HAP-1 (cell line): ENCODE measurements around the gene ATP13A4.
"Not testable (repeated sequence)": the region's sequence is repeated elsewhere in the genome, so short reads cannot be mapped to it uniquely, and the experiment has no call there.

Source experiments
- DNase-seq, 2 experiments: peaks; one replicate each; pipeline ENCODE4 v3.0.0-alpha.2; 2016 to 2020; ENCODE audit warnings: low spot score in 2 of 2
- H3K27me3 ChIP-seq: fragments of 250-450 bp; sonication (Bioruptor Pico); 2 replicates; pipeline ENCODE4 v1.5.1; 2020; ENCODE audit warnings: low read depth, mild to moderate bottlenecking, moderate library complexity
- H3K36me3 ChIP-seq: fragments of 250-450 bp; sonication (Bioruptor Pico); replicated peaks from 2 replicates; pipeline ENCODE4 v1.5.1; 2020; ENCODE audit warnings: mild to moderate bottlenecking
- H3K4me1 ChIP-seq: fragments of 250-450 bp; sonication (Bioruptor Pico); 2 replicates; pipeline ENCODE4 v1.5.1; 2020; ENCODE audit warnings: mild to moderate bottlenecking
- H3K4me3 ChIP-seq: fragments of 250-450 bp; sonication (Bioruptor Pico); 2 replicates; pipeline ENCODE4 v1.5.1; 2020; ENCODE audit warnings: mild to moderate bottlenecking, moderate library complexity
- H3K9me3 ChIP-seq: fragments of 250-450 bp; sonication (Bioruptor Pico); 2 replicates; pipeline ENCODE4 v1.5.1; 2020; ENCODE audit warnings: mild to moderate bottlenecking, moderate library complexity
- in situ Hi-C: fragments of 300-500 bp; cut with MboI; formaldehyde crosslinking; loops from 3 replicates; pipeline ENCODE4 v1.14.3; 2020; ENCODE audit warnings: low sequenced_read_pairs, inconsistent platforms, mixed read lengths

ATP13A4 gene

GRCh38 chr3:193548406-193548805, 6.3 kb downstream of the ATP13A4 start:
- H3K27me3 ChIP-seq: no peaks in the 10 kb centered on the region
- in situ Hi-C loops: no loop called here
- H3K4me3 ChIP-seq: no peak overlapping the region
- H3K36me3 ChIP-seq: no peaks in the 10 kb centered on the region
- DNase-seq: no peak
- no peaks in the 10 kb centered on the region for H3K9me3 ChIP-seq
- H3K4me1 ChIP-seq: peaks cover 3% of the 10 kb centered on the region

DNA sequence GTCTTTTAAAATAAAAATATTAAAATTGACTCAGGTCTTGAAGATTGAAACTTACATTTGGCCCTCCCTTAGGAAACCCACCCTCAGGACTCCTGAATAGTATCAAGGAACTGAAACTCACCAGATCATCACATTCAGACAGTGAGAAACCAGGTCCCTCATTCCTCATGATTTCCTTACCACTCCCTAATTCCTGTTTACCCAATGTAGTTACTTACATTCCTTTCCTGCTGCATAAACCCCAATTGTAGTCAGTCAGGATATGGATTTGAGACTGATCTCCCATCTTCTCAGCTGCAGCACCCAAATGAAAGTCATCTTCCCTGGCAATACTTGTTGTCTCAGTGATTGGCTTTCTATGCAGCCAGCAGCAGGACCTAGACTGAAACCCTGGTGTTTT, 8.6 kb downstream of the ATP13A4 start:
- H3K36me3 ChIP-seq: no peaks in the 10 kb centered on the region
- in situ Hi-C loops: no loop called here
- H3K4me3 ChIP-seq: no peak overlapping the region
- no peak for DNase-seq
- H3K27me3 ChIP-seq: no peaks in the 10 kb centered on the region
- no peaks in the 10 kb centered on the region for H3K9me3 ChIP-seq
- H3K4me1 ChIP-seq: no peaks in the 10 kb centered on the region

- no peak overlapping the region for H3K4me3 ChIP-seq
- H3K36me3 ChIP-seq: no peaks in the 10 kb centered on the region
- in situ Hi-C loops: no loop called here
- H3K27me3 ChIP-seq: no peaks in the 10 kb centered on the region
- no peaks in the 10 kb centered on the region for H3K9me3 ChIP-seq
- DNase-seq: no peak
- H3K4me1 ChIP-seq: no peaks in the 10 kb centered on the region
Measured at GRCh38 chr3:193545304-193545703, 9.4 kb downstream of the ATP13A4 start.

DNA sequence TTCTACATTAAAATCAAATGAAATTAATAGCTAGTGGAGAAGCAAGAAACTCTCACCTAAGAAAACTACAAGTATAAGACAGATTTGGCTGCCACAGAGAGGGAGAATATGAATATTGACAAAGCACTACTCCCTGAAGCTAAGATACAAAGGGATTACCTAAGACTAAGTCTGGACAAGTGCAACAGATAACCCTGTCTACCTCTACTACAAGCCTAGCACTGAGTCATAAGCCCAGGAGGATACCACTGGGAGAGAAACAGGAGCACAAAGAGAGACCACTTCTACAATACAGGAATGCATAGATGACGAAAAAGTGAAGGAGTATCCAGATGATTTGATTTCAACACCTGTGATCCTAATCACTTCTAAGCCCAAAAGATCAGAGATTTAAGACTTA, 10.4 kb downstream of the ATP13A4 start:
- H3K4me1 ChIP-seq: no peaks in the 10 kb centered on the region
- H3K9me3 ChIP-seq: no peaks in the 10 kb centered on the region
- no peak for DNase-seq
- H3K4me3 ChIP-seq: no peak overlapping the region
- H3K36me3 ChIP-seq: no peaks in the 10 kb centered on the region
- in situ Hi-C loops: no loop called here
- peaks cover 2% of the 10 kb centered on the region; the same call in 1 of the 2 replicates for H3K27me3 ChIP-seq

DNA sequence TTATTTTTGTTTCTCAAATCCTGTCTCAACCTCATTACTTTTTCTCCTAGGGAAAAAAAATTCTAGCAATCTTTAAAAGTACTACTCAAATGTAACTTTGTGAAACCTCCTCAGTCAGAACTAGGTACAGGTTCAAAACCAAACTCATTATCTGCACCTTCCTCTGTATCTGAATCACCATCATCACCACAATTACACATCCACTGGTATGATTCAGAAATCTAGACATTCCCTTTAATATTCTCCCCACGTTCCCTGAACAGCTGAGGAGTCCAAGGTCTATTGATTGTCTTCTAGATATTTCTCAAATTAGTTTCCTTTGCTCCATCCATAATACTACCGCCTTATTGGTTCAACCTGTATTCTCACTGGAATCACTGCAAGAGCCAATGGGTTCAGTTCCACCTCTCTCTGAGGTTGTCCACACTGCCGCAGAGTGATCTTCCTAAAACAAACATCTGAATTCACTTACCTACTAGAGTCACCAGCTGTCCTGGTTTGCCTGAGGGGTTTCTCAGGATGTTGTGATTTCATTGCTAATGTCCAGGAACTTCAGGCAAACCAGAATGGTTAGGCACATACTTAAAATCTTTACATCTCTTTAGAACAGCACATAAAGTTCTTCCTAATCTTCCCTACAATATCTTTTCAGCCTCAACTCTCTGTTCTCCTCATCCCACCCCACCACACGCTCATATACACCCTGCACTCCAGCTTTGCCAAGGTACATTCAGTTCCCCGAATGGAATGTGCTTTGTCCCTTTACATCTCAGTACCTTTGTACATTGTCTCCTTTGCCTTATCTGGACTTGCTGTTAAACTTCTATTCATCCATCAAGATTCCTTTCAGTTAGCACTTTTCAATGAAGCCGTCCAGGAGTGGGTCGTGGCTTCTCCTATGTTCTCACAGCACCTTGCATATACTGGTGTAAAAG, 24.2 kb downstream of the ATP13A4 start:
- no peaks in the 10 kb centered on the region for H3K36me3 ChIP-seq
- no peaks in the 10 kb centered on the region for H3K9me3 ChIP-seq
- peaks cover 4% of the 10 kb centered on the region; the same call in 1 of the 2 replicates for H3K27me3 ChIP-seq
- in situ Hi-C loops: no loop called here
- H3K4me3 ChIP-seq: no peak overlapping the region
- no peaks in the 10 kb centered on the region for H3K4me1 ChIP-seq
- no peak for DNase-seq

GRCh38 chr3:193526085-193526484, 28.6 kb downstream of the ATP13A4 start:
- H3K4me1 ChIP-seq, H3K27me3 ChIP-seq, H3K36me3 ChIP-seq, in situ Hi-C loops, H3K9me3 ChIP-seq, H3K4me3 ChIP-seq, DNase-seq: not testable (repeated sequence)

DNA sequence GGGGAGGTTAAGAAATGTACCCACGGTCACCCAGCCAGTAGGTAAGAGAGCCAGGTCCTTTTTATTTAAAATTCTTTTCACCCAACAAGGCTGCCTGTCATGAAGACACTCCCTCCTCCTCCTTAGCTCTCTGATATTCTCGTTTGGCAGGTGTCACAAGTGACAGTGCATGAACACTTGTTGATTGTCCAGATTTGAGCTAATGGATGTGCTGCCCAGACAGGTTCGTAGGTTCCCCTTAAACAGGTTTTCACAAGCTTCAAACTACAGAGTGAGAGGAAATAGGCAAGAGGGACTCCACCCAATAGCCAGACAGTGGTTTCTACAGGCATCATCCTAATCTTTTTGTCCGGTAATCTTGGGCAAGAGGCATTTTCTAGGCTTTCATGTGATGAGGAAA, 32.2 kb downstream of the ATP13A4 start:
- no peak for DNase-seq
- Histone ChIP-seq H3K4me1 (peaks cover 3% of the 10 kb centered on the region), H3K4me3 (no peak overlapping the region), H3K27me3 (0 out of 2 replicates have a peak, but pooled peaks cover 2% of the 10 kb centered on the region), H3K36me3 (no peaks in the 10 kb centered on the region), H3K9me3 (no peaks in the 10 kb centered on the region)
- in situ Hi-C loops: no loop called here

DNA sequence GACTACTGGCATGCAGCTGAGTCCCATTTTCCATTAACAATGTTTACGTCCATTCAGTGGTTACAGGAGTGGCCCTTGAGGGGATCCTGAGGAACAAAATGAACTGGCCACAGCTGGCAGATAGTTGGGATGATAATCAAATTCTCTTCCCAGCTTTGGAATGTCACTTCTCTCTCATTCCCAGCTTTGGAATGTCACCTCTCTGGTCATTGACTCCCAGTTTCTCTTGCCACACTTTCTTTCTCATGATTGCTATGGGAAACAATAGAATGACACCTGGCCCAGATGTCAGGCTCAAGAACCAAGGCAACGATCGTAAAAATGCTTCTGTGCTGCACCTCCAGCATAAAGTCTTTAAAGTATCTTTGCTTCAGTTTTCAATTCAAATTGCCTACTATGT, 34.0 kb downstream of the ATP13A4 start:
- H3K9me3 ChIP-seq: no peaks in the 10 kb centered on the region
- H3K36me3 ChIP-seq: no peaks in the 10 kb centered on the region
- no peak for DNase-seq
- H3K4me3 ChIP-seq: no peak overlapping the region
- in situ Hi-C loops: no loop called here
- 0 out of 2 replicates have a peak, but pooled peaks cover 2% of the 10 kb centered on the region for H3K27me3 ChIP-seq
- H3K4me1 ChIP-seq: peaks cover 3% of the 10 kb centered on the region

DNA sequence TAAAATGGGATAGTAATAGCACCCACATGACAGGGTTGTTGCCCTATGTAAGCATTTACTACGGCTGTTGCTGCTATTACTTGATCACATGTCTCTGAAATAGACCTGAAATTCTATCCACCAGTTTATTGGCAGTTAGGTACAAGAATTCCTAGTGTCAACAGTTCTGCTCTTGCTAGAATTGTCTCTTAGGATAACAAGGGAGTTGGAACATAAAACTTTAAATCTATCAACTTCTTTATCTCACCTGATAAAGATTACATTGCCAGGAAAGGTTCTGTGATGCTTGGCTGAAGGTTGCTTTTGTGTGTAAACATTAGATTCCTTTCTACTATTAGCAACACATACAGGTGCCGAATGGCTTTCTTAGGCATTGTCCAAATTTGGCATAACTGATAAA, 38.7 kb downstream of the ATP13A4 start:
- Histone ChIP-seq H3K36me3 (no peaks in the 10 kb centered on the region), H3K4me1 (no peaks in the 10 kb centered on the region), H3K27me3 (0 out of 2 replicates have a peak, but pooled peaks cover 4% of the 10 kb centered on the region), H3K4me3 (no peak overlapping the region), H3K9me3 (no peaks in the 10 kb centered on the region)
- no peak for DNase-seq
- in situ Hi-C loops: no loop called here

GRCh38 chr3:193510154-193510553, 44.5 kb downstream of the ATP13A4 start:
- H3K4me3 ChIP-seq: no peak overlapping the region
- in situ Hi-C loops: no loop called here
- peaks cover 12% of the 10 kb centered on the region for H3K27me3 ChIP-seq
- H3K4me1 ChIP-seq: no peaks in the 10 kb centered on the region
- no peak for DNase-seq
- no peaks in the 10 kb centered on the region for H3K9me3 ChIP-seq
- H3K36me3 ChIP-seq: no peaks in the 10 kb centered on the region

DNA sequence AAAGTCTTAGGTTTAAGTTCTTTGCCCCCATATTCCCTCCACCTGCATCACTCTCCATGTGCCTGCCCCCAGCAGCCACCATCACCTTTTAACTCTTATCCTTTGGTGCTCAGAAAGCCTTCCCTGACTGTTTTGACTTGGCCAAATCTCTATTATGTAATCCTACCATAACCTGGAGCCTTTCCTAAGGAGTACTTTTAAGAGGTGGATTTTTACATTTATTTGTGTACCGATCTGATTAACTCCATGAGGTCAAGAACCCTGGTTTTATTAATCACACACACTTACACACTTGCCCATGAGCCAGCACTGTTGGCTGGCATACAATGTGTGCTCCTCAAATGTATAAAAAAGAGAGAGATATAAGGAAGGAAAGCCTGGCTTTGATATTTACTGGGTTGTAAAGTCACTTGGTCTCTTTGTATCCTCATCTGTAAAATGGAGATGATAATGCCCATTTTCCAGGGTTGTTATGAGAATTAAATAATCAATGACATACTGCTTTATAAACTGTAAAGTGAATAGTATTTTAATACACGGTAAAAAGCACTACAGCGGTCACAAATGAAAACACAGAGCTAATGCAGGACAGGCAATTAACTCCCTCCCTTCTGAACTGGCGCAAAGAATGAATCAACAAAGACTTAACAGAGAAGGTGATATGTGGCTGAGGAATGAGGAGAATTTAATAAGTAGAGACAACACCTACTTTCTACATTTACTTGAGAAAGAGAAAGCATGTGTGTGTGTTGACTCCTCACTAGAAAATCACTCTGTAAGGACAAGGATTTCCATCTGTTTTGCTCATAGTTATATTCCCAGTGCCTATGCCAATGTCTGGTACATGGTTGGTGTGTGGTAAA, 45.4 kb downstream of the ATP13A4 start:
- Histone ChIP-seq H3K27me3 (peaks cover 14% of the 10 kb centered on the region), H3K9me3 (no peaks in the 10 kb centered on the region), H3K36me3 (no peaks in the 10 kb centered on the region), H3K4me3 (no peak overlapping the region), H3K4me1 (no peaks in the 10 kb centered on the region)
- DNase-seq: no peak
- in situ Hi-C loops: no loop called here

- no peak for DNase-seq
- H3K27me3 ChIP-seq: peaks cover 18% of the 10 kb centered on the region
- in situ Hi-C loops: no loop called here
Measured at GRCh38 chr3:193508108-193508507, 46.6 kb downstream of the ATP13A4 start.

DNA sequence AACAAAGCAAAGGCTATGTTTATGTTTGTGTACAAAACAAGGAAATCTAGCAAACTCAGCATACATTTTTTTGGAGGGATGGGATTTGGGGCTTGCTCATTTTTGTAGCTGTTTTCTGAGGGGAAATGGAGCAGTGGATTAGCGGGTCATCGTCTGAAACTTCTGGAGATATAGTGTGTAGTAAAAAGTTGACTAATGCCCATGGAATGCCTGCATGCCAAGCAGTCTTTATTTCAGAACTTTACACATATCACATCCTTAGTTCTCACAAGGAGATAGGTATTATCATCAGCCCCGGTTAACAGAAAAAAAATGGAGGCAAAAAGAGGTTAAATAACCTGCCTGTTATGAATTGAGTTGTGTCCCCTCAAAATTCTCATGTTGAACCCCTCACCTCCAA, 47.1 kb downstream of the ATP13A4 start:
- H3K9me3 ChIP-seq: no peaks in the 10 kb centered on the region
- in situ Hi-C loops: no loop called here
- DNase-seq: no peak

More at GRCh38 chr3:193508108-193508507, 46.6 kb downstream of the ATP13A4 start:
- Histone ChIP-seq H3K4me1 (no peaks in the 10 kb centered on the region), H3K36me3 (no peaks in the 10 kb centered on the region), H3K9me3 (no peaks in the 10 kb centered on the region), H3K4me3 (no peak overlapping the region)

GRCh38 chr3:193506921-193507320, 47.8 kb downstream of the ATP13A4 start:
- in situ Hi-C loops: no loop called here
- H3K27me3 ChIP-seq: peaks cover 21% of the 10 kb centered on the region

More for the DNA sequence above, 47.1 kb downstream of the ATP13A4 start:
- H3K27me3 ChIP-seq: peaks cover 18% of the 10 kb centered on the region
- no peaks in the 10 kb centered on the region for H3K36me3 ChIP-seq
- H3K4me3 ChIP-seq: no peak overlapping the region
- H3K4me1 ChIP-seq: no peaks in the 10 kb centered on the region

More at GRCh38 chr3:193506921-193507320, 47.8 kb downstream of the ATP13A4 start:
- Histone ChIP-seq H3K4me3 (no peak overlapping the region), H3K4me1 (no peaks in the 10 kb centered on the region), H3K36me3 (no peaks in the 10 kb centered on the region), H3K9me3 (no peaks in the 10 kb centered on the region)
- DNase-seq: no peak
